ENCODE measurements around the gene PPP4C.
A peak's percentile ranks its signal among the peaks of the same experiment; 100 is the strongest.
"Not testable (repeated sequence)": the region's sequence is repeated elsewhere in the genome, so short reads cannot be mapped to it uniquely, and the experiment has no call there.

Gene PPP4C
- total RNA-seq, result 61.6 to 148 (median 77.6) reads per million in 18 experiments

DNA sequence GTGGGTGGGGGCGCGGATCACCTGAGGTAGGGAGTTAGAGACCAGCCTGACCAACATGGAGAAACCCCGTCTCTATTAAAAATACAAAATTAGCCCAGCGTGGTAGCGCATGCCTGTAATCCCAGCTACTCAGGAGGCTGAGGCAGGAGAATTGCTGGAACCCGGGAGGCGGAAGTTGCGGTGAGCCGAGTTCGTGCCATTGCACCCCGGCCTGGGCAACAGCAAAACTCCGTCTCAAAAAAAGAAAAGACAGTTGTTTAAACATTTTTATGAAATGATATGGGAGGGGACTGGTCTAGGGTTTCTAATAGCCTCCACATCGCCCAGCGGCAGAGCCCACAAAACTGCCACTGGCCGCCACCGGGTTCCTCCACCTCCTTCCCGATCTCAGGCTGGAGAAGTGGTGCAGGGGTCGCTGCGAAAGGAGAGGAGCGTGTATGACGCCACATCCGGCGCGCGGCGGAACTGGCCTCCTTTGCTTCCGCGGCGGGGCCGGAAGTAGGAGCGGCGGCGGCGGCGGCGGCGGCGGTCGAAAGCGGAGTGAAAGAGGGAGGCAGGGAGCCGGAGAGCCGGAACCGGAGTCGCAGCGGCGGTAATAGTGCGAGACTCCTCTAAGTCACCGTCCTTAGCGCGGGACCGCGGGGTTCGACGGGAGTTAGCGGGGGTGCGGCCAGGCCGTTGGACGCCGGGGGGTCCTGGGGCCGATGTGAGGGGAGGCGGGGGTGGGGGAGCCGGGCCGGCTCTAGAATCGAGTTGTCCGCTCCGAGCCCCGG, at the start of gene PPP4C:
PPP4C (plus strand) TSS at position 492 of the 773 bp plus-strand sequence. CDS start 384 bp downstream, outside the sequence.
- DNase-seq, result peak; percentile 88 to 91

DNA sequence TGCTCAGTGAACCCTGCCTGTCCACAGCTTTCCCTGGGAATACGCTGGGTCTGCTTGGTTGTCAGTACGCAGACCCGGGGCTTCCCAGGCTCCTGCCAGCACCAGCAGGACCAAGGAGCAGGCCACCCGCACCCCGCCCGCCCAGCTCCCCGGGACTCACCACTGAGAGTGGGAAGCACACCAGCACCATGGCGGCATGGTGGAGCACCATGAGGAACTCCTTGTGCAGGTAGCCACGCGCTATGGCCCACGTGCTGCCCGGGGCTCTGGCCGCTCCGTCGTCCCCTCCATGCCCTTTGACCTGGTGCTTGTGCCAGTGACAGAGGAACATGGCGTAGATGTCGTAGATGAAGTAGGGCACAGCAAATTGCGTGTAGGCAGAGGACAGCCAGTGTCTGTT, 49.3 kb upstream of the PPP4C start:
- DNase-seq, result no peak

DNA sequence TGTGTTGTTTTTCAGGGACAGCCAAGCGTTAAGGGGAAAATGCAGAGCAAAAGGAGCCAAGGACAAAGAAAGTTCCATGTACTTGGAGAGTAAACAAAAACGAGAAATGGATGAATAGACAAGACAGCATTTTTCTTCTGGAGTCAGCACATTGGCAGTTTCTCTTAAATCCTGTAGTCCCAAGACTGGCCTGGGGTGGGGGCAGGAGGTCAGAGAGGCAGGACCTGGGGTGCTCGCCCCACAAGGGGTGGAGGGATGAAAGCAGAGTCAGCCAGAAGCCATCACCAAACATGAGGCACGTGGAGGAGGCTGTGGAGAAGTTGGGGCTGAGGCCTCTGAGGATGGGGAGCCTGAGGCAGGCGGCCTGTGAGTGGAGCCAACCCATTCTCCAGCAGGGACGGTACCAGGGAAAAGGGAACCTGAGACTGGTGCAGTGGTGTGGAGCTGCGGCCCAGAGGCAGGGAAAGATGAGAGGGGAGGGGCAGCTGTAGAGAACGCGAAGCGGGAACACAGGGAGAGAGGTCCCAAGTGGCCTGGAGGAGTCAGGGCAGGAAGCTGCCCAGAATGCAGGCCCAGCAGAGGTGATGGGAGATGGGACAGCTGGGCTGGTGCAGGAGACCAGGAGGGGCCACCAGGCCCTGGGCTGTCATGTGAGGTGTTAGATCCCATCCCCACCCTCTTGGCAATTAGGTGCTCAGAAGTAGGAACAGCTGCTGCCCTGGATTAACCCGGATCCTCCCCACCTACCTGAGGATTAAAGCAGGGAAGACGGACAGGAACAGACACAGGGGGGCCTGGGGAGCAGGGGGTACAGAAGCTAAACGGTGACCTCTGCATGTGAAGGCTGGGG, 48.0 kb upstream of the PPP4C start:
- DNase-seq, result no peak

DNA sequence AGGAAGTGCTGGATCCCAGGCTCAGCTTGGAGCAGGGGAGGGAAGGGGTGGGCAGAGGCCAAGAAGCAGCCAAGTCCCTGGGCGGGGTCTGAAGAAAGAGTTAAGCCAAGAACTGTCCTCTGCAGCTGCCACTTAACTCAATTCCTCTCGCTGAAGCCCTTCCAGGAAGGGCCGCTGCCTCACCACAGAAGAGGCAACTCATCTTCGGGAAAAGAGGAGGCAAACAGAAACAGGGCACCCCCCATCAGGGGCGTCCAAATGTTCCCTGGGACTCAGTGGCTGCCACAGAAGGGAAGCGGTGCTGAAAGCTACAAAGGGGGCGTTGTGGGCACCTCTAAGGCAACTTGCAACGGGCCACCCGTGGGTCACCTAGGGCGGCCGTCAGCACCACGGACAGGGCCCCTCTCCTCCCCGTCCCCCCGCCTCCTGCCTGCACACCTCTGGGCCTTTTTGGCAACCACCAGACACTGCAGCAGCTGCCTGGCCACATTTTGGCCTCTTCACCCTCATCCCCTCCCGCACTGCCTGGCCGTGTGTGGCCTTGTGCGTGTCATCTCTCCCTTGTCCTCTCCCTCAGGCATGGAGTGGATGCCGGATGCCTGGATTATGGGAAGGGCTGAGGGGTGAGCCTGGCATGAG, 47.2 kb upstream of the PPP4C start:
- DNase-seq, result no peak

DNA sequence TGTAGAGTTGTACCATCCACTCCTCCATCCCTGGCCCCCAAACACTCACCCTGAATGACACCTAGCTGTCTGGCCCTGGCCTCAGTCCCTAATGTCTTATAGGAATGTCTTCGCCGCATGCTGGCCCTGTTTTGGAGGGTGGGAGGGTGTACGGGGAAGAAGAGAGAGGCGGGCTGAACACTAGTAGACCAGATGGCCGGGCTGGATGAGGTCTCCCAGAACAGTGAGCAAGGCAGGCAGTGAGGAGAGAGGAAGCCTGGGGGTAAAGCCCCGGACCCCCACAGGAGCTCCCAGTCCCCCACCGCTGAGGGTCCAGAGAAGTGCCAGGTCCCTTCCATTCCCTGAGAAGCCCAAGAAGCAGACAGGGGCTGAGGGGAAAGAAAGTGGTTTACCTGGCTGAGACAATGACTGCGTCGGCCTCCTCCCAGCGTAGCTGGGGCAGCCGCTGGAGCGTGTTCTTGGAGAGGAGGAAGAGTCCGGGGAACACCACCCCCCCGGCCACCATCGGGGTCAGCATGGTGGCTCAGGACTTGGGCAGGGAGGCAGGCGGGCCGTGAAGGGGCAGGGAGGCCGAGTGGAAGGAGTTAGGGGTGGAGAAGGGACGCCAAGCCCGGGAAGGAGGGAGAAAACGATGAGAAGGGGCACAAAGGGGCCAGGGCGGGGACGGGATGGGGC, 45.6 kb upstream of the PPP4C start:
- DNase-seq, result no peak

DNA sequence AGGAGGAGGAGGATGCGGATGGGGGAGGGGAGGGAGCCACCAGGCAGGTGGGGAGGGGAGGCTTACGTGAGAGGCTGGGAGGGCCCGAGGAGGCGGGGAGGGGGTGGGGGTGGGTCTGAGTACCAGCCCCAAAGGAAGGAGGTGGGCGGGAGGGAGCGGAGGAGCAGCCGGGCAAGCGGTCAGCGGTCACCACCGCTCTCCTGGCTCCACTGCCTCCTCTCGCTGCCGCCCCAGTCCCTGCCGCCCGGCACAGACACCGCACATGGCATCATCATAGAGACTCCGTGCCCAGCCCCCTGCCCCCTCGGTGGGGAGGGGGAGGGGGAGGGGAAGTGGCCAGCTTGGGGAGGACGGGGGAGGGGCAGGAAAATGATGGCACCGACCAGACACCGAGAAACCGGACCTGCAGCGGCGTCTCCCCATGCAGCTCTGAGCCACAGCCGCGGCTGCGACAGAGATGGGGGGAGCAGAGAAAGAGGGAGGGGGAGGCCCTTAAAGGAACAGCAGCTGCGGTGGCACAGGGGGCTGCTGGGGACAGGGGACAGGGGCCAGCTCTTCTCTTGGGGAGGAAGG, 44.9 kb upstream of the PPP4C start, which contains the start of gene TLCD3B:
TLCD3B (minus strand) TSS at position 431 of the 573 bp plus-strand sequence. CDS start 744 bp downstream, outside the sequence.
- no peak for DNase-seq

DNA sequence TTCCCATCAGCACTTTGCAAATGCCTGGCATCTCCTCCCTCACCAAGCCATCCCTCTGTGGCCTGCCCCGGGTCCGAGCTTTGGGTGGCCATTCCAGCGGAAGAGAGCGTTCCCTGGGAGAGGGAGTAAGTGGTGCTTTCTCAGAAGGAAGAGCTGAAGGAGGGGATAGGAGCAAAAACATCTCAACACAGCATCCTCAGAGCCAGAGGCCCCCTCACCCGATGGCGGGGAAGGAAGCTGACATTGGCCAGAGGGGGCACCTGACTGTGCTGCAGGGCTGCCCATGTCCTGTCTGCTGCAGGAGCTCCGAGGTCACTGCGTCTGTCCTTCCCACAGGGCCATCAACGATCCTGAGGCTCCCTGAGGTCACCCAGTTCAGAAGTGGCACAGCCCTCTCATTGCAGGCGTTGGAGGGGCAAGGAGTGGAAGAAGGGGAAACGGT, 44.3 kb upstream of the PPP4C start:
- DNase-seq, result no peak

DNA sequence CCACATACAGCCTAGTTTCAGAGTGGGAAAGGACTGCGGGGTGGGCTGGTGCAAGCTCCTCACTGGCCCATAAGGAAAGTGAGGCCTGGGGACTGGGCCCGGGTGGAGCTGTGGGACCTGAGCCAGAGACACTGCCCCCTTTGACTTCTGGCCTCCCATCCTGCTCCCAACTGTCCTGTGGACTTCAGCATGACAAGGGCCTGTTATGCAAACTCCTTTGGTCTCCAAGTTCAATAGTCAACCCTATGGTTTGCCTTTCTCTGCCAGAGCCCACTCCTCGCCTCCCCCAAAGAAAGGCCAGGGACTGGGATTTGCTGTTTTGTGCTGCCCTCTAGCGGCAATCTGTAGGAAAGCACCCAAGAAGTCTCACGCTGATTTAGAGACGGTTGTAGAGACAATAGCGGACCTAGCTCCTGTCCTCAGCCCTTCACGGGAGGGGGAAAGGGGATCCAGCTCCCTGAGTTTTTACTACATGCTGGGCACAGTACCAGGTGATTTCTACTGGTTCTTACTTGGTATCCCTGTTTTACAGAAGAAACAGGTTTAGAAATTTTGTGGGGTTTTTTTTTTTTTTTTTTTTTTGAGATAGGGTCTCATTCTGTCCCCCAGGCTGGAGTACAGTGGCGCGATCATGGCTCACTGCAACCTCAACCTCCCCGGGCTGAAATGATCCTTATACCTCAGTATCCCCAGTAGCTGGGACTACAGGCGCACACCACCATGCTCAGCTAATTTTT, 43.5 kb upstream of the PPP4C start:
- DNase-seq, result peak; percentile 71 to 75

DNA sequence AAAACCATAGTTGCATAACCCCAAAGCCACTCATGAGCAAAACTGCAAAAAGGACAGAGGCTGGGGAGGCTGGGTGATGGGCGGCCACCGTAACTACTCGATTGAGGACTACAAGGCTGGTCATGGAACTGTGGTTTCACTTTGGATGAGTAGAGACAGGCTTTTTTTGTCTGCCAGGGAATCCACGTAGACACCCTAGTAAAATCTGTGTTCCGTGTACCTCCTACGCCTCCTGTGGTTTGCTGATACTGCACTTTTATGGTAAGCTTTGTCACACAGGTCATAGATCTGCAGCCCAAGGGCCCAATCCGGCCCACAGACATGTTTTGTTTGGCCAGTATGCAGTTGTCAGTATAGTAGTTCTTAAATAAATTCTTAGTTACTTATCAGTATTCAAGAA, 42.5 kb upstream of the PPP4C start:
- DNase-seq, result no peak

DNA sequence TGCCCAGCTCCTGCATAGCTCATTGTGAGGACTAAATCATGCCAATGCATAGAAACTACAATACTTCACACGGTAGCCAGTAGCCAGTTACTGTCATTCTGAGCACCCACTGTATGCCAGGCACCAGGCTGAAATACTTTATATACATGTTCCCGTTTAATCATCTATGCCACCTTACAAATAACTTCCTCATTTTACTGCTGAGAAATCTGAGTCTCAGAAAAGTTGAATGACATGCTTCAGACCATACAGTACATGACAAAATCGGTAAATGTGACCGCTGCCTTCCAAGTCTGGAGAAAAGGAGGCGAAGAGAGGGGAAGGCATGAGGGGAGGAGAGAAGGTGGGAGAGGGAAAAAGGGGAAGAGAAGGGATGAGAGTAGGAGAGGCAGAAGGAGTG, 35.6 kb upstream of the PPP4C start:
- DNase-seq, result peak; percentile 27 to 56

DNA sequence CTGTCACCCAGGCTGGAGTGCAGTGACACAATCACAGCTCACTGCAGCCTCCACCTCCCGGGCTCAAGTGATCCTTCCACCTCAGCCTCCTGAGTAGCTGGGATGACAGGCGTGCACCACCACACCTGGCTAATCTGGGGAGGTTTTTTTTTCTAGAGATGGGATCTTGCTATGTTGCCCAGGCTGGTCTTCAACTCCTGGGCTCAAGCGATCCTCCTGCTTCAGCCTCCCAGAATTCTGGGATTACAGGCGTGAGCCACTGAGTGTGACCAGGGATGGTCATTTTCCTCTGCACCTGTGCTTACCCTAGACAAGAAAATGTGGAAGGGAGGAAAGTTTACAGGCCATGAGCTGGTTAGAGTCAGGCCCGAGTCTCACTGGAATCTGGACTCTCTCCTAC, 35.1 kb upstream of the PPP4C start:
- not testable (repeated sequence) for DNase-seq

DNA sequence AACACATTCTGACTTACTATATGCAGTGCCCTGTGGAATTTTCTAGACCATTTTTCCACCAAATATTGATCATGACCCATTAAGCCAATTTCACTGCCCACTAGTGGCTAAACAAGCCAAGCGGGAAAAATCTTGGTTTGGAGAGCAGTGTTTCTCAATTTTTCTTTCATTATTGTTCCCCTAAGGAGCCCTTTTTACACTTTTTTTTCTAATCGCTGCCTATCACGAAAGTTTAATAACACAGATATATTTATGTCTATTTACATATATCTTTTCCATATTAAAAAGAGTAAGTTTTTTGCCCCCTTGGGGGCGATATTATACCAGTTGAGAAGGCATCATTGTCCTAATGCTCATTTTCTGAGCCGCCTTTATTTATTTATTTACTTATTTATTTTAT, 34.0 kb upstream of the PPP4C start:
- peak; percentile 31 to 56 for DNase-seq

DNA sequence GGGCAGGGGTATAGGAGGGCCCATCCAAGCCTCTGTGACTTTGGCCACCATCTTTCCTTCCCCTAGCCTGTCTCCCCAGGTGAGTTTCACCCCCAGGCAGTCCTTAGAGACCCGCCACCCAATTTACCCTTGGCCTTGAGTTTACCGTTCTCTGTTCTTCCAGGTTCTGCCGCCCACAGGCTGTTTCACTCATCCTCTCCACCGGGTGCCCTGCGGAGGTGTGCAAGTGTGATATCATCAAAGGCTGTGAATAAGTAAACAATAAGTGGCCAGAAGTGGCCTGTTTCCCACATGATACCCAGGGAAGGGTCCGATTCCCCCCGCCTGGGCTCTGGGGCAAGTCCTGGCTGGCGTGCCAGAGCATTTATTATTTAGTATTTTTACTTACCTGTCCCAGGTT, 29.6 kb upstream of the PPP4C start:
- no peak for DNase-seq

DNA sequence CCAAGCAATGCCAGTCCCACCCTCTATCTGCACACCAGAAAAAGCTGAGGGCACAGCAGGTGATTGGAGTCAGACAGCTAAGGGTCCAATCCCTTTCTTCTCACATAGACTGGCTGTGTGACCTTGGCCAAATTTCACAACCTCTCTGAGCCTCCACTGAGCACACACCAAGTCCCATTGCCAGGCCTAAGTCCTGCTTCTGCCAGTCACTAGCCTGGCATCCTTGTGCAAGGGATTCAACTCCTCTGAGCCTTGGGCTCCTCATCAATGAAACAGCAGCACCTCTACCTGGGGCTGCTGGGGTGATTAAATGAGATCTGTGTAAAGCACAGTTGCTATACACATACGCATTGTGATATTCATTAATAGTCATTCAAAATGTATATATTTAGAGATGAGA, 29.2 kb upstream of the PPP4C start:
- DNase-seq, result no peak

DNA sequence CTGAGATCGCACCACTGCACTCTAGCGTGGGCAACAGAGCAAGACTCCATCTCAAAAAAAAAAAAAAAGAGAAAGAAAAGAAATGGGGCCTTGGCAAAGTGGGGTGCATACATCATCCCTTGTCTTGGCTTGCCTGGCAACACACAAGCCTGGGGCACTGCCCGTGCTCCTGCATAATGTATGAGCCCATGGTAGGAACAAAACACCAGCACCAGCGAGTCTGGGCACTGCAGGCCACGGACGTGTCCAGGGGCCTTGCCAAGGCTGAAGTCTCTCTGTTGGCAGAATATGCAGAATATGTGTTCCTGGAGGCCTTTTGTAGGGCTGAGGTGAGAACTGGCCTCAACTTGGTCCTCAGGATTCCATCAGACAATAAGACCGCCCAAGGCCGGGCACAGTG, 25.9 kb upstream of the PPP4C start:
- no peak for DNase-seq

DNA sequence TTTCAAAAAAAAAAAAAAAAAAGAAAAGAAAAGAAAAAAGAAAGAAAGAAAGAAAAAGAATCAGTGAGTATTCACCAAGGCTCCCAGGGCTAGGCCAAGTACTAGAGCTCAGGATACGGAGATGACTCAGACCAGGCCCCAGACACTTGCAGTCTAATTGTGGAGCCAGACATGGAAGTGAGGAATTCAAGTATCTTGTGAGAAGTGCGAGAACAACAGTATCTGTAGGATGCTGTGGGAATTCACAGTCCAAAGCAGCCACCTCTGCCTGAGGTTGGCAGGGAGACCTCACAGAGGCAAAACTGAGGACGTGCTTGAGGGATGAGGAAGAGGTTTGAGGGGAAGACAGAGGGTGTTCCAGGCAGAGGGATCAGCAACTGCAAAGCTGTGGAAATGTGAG, 24.3 kb upstream of the PPP4C start:
- no peak for DNase-seq

DNA sequence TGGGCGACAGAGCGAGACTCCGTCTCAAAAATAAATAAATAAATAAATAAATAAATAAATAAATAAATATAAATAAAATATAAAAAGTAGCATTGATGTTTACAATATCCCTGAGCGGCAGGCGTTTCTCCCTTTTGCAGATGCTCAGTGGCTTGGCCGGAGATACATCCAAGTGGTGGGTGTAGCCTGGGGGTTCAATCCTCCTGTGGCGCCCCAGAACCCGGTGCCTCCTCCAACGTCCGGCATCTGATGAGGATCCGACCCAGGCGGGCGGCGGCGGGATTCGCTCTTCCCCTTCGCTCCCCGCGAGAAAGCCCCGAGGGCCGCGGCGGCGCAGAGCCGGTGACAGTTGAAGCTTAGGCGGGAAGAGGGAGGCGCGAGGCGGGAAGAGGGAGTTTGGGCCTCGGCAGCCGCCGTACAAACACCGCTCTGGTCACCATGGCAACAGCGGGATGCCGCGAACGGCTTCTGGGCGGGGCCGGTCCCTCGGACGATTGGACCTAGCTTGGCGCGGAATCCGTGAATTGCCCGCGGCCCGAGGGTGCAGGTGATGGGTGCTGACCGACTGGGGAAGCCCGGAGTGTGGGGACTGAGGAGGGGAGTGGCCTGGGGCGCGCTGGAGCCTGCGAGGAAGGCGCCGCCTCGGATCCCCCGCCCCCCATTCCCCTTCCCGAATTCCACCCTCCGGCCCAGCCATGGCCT, 23.0 kb upstream of the PPP4C start:
- DNase-seq, result peak; percentile 92 to 94

DNA sequence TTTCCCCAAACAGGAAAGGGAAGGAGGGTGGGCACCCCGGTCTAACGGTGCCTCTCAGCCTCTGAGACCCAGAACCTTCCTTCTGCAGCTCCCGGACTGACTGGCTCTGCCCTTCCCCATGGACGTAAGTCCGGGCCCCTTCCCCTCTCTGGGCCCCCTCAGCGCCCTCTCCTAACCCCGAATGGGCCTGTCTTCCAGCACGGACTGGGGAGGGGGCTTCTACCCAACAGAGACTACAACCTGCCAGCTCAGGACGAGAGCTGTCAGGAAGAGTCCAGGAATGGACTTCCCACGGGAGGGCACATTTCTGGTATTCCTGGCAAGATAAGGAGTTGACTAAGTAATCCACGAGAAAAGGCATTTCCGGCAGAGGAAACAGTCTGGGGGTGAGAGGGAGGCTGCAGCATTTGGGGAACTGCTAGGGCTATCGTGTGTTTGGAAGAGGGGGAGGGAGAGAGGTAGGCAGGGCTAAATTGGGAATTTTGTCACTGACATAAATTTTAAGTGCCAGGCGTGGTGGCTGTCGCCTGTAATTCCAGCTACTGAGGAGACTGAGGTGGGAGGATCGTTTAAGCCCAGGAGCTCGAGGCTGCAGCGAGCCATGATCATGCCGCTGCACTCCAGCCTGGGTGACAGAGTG, 22.3 kb upstream of the PPP4C start:
- DNase-seq, result peak in 1 of 2 donors; percentile 44

DNA sequence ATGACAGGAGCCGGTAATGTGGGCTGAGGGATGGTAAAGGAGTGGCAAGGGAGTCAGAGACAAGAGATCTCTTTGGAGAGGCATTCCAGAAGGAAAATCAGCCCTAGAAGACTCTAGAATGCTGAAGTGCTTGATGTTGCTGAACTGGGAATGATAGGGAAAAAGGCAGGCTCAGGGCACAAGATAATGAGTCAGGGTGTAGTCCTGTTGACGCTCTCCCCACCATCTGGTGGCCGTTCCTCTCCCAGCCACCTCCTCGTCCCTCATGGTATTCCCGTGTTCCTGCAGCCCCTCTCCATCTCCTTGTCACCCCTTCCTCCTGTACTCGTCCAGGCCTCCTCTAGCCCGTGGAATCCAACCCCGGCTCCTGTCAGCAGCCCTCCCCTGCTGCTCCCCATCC, 21.3 kb upstream of the PPP4C start:
- no peak for DNase-seq

DNA sequence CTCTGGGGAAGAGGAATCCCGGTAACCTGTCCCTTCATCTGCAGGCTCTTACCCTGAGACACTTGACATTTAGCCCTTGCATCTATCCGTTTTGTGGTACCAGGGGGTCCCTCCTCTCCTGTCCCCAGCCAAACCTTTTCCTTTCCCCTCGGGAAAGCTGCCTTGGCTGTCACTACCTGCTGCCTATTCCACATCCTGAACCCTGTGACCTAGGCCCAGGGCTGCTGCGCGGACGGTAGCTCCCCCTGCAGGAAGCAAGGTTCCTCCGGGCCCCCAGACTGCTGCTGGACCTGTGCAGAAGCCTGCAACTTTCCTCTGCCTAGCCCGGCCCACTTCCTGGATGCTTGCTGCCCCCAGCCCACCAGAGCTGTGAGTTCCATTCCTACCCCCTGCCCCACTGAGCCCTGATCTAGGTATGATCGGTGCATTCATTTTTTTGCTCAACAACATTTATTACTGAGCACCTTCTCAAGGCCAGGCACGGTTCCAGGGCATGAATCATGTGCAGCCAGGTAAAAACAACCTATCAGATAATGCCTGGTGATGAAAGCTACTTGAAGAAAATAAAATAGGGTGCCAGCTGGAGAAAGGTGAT, 20.7 kb upstream of the PPP4C start:
- peak; percentile 33 to 49 for DNase-seq

Data from inflammatory macrophage (primary cell).